Stimulated activated CD8-positive, alpha-beta memory T cell treated with anti-CD3 and anti-CD28 coated beads, Interleukin-4, amount 100 ng/mL, for 1 hour (primary cell): ENCODE data around the gene IGF1.

Experiments used
- DNase-seq, 2 donors: peaks; one replicate each; pipeline ENCODE4 v3.0.0-alpha.2; 2020; ENCODE audit warnings: low read depth in 2 of 2, low spot score in 1 of 2

The IGF1 gene

DNA sequence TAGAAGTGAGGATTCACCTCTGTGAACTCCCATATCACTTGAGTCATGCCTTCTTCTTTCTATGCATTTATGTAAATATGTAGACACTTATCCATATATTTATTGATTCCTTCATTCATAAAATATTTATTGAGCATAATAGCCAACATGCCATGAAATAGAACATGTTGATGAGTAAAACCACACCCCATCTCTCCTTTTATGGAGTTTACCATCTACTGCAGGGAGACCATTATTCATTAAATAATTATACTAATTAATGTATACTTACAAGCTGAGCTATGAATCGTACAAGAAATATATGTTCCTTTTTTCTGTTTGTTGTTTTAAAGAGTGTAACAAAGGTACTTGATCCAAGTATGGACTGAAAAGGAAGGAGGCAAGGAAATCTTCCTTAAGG lies 17.4 kb upstream of the IGF1 start:
- no peak for DNase-seq

DNA sequence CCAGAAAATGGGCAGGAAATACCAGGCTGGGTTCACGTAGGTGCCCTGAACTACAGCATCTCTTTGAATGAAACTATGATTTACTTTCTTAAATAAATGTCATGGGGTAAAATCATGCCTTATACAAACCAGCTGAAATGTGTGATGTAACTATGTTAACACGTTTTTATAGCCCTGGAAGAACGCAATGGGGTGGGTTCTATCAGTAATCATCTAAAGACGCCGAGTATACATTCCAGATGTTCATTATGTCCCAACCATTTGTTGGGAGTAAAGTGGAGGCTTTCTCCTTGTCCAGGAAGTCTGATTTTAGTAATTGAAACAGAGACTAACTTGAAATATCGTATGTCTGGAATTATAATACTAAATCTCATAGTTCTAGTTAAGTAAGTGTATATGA lies 16.2 kb upstream of the IGF1 start:
- DNase-seq: no peak

DNA sequence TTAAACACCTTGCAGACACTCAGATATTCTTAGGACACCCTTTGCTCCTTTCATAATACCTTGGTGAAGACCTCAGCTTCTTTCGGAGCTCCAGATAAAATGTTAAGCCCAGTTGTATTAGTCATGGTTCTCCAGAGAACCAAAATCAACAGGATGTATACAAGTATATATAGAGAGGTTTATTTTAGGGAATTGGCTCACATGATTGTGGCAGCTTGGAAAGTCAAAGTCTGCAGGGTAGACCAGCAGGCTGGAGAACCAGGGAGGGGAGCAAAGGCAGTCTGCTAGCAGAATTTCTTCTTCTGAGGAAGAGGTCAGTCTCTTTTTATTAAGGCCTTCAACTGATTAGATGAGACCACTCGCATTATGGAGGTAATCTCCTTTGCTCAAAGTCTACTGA lies 6.9 kb upstream of the IGF1 start:
- no peak for DNase-seq

DNA sequence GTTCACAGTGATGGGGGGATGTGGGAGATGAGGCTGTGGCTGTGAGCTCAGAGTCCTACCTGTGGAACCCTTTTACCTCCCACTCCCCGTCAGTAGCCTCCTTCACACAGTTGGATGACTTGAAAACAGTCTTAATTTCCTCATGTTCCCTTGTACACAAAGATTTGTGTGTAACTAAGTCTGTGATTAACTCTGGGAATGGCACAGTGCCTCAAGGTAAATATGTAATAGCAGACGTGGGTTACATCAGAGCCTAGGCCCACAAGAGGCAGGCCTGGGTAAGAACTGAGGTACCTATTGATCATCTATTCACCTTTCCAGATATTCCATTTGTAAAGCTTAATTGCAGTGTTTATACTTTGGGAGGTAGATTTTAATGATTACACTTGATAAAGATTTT lies 5.8 kb upstream of the IGF1 start:
- no peak for DNase-seq

DNA sequence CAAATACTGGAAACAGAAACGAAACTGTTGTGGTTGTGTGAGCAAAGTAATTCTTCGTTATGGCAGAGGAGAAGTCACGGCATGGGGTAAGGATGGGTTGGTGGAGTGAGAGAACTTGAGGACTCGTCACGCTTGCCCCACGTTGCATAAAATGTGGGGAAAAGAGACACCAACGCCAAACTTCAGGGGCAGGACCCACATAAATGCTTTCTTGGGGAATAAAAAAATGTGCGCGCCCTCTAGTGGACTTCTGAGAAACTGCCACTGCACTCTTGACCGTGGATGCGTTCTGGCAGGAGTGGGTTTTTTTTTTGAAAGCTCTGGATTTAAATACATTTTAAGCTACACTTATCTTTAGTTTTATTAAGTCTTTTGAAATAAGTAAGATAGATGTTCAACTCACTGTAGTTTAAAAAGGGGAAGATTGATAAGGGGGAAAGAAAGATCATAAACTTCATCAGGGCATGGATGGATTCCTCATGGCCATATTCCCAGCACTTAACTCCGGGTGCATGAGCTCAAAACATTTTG lies 4.1 kb upstream of the IGF1 start:
- DNase-seq: peak in 1 of 2 donors; percentile 16

DNA sequence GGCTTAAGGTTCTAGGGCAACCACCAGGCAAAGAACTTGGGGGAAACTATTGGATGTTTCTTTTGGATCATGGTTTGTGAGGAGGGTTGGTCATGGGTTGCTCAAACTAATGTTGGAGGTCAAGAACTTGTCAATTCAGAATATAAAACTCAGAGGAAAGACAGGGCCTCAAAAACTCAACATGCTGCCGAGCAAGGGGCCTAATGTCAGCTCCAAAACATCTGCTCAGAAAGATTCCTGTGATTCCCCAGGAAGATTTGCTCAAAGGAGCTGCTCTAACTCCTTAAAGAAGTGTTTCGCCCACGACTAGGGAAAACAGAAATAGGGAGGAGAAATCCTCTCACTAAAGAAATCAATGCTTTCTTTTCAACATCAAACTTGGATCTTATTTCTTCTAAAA lies 3.7 kb upstream of the IGF1 start:
- DNase-seq: no peak

DNA sequence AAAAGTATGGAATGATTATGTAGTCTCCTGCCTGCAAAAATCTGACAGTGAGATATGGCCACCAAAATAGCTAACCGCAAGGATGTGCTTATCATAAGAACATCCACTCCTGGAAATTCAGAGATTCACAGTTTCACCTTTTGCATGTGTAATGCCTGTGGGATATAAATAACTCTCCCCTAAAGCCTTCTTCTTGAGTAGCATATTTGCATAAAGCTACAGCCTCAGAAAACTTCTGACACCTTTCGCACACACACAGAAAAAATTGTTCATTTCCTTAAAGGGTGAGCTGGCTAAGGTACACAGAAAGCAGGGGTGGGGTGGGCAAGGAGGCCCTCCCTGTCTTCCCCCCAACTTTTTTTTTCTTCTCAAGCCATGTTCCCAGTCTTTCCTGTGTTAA lies 3.1 kb upstream of the IGF1 start:
- no peak for DNase-seq

DNA sequence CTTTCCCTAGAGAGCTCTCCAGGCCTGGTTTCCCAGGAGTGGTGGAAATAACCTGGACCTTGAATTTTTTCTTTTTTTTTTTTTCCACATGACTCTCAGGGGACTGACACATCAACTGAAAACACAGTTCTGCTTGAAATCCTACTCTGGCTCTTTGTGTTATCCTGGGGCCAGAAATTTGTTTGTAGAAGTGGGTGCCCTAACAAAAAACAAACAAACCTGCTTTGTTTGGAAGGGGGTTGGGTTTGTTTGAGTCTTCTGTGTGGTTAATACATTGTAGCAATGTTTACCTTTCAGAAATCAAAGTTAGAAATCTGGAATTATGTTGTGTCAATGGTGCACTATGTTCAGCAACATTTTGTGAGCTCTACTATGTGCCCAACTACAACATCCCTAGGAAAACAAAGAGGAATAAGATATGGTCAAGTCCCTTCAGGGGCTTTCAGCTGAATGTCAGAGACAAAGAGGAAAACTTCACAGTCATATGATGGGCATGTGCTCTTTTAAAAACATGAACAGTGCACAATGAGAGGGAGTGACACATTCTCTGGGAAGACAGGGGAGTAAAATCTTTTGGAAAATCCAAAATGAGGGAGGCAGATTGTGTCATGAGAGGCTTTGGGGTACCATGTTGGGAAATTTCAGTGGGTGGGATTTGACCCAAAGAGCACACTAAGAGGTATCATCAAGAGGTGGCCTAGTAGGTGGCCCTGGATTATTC lies 1.5 kb upstream of the IGF1 start:
- DNase-seq: no peak

DNA sequence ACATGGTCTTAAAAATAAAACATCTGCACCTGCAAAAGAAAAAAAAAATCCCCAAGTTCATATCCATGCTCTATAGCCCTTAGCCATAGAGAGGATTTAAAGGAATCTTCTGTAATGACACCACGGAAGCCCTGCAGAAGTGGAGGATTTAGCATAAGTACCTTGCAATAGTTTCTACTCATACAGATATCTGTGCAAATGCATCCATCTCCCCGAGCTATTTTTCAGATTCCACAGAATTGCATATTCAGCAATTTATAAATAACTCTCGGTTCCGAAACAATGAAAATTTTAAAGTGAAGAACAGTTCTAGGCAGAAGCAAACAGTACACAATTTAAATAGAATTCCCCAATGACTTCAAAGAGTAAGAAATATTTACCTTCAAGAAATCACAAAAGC lies 424 bp downstream of the IGF1 start:
- no peak for DNase-seq

DNA sequence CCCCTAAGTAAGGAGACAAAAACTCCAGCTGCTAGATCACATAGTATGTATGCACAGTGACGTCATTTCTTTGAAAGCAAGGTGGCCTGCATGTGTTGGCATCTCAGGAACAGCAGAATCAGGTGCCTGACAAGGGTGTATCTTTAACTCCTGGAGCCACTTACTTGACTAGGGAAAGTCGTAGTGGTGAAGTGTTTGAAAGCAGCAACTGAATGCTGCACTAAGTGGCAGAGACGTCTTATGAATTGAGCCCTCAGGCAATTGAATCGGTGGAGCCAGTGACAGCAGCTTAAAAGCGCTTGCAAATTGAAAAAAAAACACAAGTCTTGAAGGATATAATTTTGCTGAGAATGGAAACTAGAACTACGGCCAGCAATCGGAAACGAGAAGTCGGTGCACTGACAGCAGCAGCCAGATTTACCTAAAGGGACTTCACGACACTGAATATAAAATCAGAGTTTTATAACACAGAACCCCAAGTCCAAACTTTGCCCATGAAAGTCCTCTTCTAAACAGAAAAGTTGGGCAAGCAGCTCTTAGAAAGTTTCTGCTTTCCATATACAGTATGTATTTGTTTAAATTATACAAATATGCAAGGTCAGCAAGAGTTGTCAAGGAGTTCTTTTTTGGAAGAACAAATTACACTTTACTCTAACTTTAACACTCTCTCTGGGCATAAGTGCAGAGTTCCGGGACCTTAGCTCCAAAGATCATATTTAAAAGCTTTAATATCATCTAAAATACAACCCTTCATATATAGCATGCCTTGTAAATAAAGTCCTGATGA lies 1.1 kb downstream of the IGF1 start:
- DNase-seq: no peak

DNA sequence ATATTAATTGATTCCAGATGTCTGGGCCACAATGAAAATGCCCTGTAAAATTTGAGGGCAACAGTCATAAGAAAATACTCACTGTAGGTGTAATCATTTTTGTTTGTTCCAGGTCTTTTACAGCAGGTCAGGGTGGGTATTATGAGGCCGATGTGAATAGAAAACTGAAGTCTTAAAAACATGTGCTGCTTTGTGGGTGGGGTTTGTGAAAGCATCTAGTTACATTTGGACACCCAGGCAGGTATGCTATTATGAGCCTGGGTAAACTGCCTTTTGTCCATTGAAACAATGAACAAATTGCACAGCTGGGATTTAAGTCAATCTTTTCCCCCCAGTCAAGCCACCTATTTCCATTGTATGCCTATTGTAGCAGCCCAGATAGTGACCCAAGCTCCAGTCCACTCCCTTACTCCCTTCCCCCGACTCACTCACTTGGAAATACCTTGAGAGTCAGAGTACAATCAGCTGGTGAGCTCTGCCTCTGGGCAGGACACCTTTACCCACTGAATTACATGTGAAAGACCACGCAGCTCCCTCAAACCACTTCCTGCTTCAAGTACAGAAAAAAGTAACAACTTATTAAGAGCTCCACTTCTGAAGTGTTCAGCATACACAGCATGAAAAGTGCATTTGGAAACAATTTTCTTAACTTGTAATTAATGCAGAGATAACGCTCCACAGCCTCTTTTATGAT lies 1.8 kb downstream of the IGF1 start:
- DNase-seq: peak in 1 of 2 donors; percentile 2

DNA sequence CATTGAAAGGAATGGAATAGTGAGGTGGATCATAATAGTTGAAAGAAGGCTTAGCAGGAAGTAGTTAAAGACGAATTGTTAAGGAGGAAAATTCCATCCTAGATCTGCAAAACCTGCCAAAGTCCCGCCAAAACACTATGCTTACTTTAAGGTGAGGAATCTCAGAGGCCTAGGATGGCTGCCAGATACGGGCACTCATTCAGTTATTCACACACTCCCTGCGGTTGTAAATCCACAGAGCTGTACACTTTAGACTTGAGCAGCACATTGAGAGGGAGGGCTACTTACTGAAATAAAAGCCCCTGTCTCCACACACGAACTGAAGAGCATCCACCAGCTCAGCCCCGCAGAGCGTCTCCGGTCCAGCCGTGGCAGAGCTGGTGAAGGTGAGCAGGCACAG lies 5.0 kb downstream of the IGF1 start:
- no peak for DNase-seq

DNA sequence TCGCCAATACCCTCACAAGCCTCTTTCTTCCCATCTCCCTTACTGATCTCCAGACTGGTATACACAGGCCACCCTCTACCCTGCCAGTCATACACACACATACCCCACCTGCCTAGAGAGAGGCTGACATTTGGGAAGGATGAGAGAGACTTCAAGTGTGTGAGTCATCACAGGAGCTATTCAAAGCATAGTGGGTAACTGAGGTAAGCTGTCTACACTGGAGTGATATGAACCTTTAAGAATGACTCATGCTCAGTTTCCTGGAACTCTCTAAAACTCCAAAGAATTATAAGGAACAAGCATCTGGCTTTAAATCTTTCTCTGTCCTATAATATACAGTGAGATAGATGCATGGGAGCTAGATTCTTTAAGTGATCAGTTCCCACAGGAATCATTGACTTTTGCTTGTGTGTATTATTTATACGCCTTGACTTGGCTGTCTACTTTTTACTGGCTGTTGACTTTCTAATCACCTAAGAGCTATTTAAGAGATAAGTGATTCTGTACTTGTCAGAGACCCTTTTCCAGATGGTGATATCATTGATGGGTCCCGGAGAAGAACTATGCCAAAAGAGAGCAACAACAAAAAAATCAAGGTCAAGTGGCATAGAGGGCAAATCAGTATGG lies 5.8 kb downstream of the IGF1 start:
- DNase-seq: no peak

DNA sequence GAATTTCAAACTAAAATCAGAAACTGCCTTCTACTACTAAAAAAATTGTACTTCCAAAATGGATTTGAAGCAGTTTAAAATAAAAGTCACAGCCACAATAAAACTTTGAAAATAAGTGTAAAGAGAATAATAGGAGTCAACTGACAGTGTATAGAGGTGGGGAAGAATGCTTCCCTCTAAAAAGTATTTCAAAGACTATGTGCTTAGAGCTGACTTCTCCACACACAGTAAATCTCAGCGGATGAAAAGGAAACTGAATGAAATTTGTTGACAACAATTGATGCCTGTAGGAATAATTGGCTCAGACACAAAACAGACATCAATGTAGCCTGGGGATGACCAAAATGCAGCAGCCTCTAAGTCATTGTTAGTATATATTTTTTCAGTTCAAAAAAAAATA lies 7.9 kb downstream of the IGF1 start:
- DNase-seq: no peak

DNA sequence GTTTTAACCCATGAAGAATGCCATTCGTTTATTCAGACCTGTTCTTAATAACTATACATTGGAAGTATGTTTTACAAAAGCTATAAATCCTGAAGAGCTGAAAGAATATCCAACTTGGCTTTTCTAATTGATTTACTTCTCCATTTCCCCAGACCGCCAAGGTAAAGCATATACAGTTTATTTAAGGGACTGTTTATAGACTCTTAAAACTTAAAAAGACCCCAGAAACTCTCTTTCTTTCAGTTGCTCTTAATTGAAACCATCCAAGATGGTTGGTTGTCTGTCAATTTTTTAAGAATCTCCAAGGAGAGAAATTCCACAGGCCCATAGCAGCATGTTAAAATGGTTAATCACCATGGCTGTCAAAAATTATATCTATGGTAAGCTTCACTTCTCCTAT lies 8.8 kb downstream of the IGF1 start:
- DNase-seq: no peak

DNA sequence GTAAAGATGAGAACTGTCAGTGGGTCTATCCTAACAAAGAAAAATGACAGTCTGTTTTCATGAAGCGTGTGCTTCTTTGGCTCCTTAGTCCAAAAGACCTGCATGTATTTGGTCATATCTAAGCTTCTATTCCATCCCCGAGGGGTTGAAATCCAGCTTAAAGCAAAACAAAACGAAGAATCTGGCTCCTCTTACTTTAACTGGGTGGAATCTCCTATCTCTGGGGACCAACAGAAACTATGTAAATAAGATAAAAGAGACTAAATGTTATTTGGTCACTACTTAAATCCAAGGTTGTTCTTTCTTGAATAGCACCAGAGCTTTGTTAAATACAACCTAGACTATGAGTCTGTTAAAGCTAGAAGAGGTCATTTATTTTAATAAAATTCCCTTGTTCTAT lies 9.4 kb downstream of the IGF1 start:
- no peak for DNase-seq

DNA sequence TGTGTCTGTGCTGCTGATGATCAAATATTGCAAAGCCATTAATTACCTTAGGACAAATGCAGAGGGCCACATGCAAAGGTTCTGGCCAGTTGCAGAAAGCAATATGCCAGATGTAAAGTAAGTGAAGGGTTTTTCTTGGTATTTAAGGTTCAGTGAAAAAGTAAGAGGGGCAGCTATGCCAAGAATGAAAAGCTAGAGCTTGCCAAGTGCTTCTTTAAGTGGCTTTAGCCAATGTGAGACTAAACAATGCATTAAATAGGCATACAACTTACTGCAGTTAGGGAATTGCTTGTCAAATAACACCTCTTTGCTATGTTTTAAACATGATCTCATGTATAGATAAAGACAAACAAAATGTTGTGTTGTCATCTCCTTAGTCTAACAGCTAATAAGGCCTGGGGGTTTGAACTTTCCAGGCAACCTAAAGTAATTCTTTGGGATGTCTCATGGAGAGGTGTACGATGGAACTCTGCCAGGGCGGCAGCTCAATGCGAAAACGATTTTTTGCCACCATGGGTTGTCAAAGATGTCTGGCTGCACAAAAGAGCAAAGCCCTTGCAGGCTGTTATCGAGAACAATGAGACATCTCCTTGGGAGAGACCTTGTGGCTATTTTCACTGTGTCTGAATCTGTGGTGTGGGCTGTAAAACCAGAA lies 12.0 kb downstream of the IGF1 start:
- DNase-seq: no peak

DNA sequence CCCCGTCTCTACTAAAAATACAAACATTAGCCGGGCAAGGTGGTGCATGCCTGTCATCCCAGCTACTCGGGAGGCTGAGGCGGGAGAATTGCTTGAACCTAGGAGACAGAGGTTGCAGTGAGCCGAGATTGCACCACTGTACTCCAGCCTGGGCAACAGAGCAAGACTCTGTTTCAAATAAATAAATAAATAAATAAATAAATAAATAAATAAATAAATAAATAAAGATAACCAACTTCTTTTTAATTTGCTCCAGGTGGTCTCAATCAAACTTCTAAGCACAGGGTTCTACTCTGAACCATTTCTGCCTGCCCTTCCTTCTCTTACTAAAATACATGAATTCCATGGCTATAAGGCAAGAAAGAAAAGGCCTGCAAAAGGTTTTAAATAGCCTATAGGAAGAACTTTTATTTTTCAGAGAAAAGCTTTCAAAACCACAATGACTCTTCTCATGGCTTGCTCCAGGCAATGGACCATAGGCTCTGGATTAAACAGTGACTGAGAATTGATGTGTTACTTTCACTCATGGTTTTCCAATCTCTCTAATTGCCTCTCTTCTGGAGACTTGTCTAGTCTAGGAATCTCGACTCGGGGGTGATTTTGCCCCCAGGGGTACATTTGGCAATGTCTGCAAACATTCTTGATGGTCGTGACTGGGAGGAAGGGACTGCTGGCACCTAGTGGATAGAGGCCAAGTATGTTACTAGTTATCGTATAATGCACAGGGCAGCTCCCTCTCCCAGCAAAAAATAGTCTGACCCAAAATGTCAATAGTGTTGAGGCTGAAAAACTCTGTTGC lies 14.4 kb downstream of the IGF1 start:
- no peak for DNase-seq

DNA sequence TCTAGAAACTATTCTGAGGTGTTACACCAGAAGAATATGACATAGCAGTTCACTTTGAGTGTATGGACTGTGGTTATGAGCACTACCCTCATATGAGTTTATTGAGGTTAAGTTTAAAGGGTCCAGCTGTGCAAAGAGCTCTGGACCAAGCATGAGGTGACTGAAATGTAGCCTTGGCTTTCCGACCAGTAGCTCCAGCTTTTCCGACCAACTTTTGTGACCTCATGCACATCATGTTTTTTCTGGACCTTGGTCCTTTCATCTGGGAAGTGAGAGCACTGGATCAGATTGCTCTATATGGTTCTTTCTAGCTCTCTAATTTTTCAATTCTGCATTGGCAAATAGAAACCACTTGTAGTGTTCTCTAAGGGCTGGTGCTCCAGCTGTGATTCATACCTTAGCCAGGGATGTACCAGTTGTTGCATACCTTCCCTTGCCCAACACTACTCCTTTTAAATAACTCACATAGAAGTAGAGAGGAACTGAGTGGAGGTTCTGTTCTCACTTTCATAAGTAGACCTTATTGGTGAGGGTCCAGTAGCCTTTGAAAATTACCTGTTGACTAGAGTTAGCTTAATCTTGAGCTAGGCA lies 16.6 kb downstream of the IGF1 start:
- no peak for DNase-seq
